GM19238 (cell line): Measurements from ENCODE around the gene HSPA14.
"Not testable (repeated sequence)": the region's sequence is repeated elsewhere in the genome, so short reads cannot be mapped to it uniquely, and the experiment has no call there.

Source experiments
- DNase-seq: peaks from one replicate; pipeline ENCODE4 v3.0.0; 2011; ENCODE audit warnings: low spot score; ENCODE audit not compliant: insufficient read length

HSPA14 gene

DNA sequence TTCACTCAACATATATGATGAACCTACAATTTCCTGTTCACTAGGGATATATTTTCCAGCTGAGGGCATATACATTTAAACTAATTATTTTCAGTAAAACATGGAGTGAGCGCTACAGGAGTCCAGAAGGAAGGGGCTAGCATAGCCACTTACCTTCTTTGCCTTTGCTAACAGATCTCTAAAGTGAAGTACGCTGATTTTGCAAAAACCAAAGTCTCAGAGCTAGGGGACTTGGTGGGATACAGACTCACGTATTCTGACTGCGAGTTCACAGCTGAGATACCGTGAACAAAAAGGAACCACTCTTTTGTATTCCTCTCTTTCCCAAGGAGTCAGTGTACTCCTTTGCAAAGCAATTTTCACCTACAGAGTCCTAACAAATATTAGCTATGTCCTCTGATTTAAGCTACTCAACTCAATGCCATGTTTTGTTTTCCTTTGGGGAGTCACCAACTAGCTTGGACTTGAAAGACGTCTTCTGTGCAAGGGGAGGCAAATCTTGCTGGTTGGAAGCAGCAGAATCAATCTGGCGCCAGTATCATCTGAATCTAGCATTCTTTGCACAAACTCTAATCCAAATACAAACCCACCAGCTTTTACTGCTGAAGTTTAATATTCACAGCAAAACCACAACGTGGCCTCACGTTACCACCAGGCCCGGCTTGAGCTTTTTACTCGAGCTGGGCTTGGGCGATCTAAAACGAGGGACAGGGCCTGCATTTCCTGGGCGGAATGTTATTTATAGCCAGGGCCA, 926 bp upstream of the HSPA14 start:
- DNase-seq: no peak

DNA sequence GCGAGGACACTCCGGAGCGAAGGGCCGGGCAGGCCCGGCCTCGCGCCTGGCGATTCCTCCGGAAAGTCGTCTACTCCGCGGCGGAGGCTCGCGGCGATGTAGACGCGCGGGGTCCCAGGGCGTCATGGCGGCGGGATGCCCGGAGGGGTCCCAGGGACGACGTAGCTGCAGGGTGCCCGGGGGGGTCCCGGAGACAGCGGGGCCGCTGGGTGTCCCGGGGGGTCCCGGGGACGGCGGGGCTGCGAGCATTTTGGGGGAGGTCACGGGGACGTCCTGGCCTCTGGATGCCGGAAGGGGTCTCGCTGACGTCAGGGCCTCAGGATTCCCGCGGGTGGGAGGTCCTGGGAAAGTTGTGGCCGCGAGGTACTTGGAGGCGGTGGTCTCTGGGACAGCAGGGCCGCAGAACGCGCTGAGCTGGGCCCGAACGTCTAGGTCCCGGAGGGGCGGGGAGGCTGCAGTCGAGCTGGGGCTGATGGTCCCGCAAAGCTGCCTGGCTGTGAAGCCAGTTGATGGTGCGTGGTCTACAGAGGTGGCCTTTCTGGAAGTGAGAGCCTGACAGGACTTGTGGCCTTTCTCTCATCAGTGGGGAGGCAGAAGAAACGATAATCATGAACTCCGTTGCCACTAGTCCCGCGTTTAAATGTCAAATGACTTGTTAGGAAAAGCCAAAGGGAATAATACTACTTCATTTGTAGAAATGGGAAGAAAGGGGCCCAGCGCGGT, 637 bp downstream of the HSPA14 start:
- DNase-seq: peak; percentile 22

DNA sequence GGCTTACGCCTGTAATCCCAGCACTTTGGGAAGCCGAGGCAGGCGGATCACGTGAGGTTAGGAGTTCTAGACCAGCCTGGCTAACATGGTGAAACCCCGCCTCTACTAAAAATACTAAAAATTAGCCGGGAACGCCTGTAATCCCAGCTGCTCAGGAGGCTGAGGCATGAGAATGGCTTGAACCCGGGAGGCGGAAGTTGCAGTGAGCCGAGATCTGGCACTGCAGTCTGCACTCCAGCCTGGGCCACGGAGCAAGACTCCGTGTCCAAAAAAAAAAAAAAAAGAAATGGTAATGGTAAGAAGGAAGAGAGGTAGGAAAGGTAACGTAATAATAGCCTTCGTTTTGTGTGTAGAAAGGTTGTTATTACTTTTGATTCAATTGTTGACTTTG, 1.2 kb downstream of the HSPA14 start:
- DNase-seq: no peak

DNA sequence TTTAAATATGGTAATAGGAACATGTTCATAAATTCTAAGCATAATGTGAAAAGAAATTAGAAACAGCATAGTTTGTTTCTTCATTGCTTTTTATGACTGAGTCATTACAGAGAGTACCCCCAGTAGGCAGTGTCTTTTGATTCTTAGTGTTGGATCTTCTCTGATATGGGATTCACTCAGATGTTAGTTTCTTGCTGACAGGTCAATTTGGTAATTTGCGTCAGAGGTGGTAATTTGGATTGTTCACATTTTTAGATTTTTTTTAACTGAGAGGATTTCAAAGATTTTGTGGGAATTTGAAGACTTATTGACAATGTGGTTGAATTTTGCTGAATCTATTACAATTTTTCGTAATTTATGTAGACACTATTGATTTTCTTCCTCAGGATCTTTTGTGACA, 2.1 kb downstream of the HSPA14 start:
- DNase-seq: no peak

DNA sequence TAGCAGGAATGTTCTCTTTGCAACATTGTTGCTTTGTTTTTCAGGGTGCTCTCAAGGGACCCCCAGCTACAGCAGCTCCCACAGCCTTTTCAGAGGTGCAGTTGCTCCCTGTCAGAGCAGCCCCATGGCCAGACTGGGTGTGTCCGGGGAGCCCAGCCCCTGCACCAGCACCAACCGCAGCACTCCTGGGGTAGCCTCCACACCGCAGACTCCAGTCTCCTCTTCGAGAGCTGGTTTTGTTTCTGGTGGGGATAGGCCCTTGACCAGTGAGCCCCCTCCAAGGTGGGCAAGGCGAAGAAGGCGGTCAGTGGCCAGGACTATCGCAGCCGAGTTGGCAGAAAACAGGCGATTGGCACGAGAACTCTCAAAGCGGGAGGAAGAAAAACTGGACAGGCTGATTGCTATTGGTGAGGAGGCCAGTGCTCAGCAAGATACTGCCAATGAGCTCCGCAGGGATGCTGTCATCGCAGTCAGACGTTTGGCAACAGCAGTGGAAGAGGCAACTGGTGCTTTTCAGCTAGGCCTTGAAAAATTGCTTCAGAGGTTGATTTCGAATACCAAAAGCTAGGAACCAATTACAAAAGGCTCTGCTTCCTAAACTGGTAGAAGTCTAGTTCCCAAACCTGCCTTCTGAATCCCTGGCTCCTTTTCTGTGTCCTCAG, 5.4 kb downstream of the HSPA14 start:
- no peak for DNase-seq

DNA sequence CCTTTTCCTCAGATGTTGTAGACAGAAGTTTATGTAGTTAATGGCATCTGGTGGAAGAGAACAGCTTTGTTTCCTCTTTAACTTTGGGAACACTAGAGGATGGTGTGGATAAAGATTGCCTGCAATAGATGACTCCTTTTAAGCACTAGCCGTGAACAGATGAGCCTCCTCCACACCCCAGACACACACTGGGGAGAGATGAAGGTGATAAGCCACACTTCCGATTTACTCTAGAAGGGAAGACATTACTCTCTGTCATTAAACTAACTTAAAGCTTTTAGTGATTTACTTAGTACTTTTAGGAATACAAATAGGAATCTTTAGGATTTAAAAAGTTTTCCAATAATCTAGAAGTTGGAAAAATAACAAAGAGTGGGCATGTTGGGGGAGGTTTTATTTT, 6.8 kb downstream of the HSPA14 start:
- no peak for DNase-seq

DNA sequence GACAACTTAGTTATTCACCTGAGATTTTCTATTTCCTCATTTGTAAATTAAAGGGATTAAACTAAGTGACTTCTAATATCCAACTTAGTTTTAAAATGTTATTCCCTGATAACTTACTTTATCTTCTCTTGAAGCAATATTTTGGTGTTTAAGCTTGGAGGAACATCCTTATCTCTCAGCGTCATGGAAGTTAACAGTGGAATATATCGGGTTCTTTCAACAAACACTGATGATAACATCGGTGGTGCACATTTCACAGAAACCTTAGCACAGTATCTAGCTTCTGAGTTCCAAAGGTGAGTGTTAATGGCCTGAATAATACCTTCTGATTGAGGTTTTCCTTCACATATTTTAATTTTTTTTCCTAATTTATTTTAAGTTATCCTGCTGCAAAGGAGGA, 14.1 kb downstream of the HSPA14 start:
- DNase-seq: no peak

DNA sequence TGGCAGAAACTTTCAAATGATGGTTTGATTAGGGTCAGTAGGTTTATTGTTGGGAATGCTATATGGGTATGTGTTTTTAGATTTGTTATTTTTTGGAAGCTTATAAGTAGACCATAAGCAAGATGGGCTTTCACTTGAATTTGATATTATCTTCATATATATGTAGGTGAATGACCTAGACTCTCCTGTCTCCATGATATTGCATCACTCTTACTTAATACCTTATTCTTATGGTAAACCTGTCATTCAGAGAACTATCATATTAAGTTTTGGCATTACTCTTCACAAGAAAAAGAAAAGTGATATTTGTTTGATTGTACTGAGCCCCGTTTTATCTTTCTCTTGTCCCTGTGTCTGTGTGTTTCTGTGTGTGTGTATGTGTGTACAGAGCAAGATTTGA, 17.3 kb downstream of the HSPA14 start:
- DNase-seq: no peak

DNA sequence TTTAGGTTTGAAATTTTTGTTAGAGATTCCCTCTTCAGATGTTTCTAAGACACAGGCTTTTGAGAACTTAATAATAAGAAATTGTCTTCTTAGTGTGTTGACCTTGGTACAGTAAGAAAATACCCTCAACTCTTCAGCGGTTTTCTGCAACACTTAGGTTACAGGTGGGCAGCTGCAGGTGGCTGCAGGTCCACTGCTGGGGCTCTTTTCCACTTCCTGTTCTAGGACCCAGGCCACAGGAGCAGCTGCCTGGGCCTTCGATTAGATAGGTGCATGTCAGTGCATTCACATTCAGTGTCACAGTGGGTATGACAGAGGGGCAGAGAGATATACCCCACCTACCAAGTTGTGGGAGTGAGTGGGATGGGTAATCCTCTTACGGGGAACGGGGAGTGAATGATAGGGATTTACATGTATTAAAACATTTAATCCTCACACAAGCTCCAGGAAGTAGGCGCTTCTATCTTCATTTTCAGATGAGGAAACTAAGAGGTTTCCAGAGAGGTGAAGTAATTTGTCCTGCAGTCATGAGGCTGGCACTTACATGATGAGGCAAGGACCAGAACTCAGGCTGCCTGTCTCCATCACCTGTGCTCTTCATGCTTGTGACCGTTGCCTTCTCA, 20.3 kb downstream of the HSPA14 start:
- DNase-seq: no peak

DNA sequence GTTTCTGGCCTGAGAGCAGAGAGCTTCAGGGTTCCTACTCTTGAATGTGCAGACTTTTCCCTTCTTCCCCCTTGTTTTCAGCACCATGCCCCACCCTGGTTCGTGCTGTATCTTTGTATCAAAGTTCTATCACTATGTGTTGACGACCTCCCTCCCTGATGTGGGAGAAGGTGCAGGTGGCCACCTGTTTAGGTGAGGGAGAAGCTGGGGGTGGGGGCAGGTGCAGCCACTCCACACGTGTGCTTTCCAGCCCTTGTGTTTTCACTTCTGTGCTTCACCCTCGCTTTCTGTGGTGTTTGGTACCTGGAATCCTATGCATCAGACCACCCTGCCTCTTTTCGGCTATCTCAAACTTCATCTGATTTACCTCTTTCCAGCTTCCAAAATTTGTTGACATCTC, 20.9 kb downstream of the HSPA14 start:
- no peak for DNase-seq

DNA sequence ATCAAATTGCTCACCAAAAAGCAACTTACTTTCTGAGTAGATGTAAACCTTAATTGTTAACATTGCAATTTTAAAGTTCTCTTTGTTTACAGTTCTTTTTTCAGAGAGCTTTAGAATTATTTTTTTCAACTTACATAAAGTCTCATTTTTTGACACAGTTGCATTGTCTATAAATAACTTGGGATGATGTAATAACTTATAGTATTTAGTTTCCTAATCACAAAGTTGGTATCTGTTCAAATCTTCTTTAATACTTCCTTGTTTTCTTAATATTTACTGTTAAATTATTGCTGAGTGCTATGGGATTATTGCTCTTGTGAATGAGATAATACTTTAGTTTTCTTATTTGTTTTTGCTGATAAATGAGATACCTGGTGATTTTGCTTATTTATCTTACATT, 21.7 kb downstream of the HSPA14 start:
- no peak for DNase-seq

DNA sequence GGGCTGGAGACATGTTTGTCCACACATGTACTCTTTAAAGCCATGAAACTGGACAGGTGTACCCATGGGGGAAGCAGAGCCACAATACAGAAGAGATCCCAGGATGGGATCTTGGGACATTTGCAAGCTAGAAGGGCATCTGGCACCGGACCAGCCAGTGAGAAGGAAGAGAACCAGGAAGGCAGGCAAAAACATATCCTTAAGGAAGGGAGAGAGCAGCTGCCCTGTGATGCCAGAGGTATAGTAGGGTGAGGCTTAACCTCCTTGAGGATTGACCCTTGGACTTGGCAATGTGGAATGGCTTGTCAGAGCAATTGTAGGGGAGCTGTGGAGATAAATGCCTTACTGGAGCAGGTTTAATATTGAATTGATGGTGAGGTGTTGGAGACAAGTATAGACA, 22.7 kb downstream of the HSPA14 start:
- DNase-seq: no peak

DNA sequence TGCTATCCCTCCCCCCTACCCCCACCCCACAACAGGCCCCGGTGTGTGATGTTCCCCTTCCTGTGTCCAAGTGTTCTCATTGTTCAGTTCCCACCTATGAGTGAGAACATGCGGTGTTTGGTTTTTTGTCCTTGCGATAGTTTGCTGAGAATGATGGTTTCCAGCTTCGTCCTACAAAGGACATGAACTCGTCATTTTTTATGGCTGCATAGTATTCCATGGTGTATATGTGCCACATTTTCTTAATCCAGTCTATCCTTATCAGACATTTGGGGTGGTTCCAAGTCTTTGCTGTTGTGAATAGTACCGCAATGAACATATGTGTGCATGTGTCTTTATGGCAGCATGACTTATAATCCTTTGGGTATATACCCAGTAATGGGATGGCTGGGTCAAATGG, 26.4 kb downstream of the HSPA14 start:
- not testable (repeated sequence) for DNase-seq

DNA sequence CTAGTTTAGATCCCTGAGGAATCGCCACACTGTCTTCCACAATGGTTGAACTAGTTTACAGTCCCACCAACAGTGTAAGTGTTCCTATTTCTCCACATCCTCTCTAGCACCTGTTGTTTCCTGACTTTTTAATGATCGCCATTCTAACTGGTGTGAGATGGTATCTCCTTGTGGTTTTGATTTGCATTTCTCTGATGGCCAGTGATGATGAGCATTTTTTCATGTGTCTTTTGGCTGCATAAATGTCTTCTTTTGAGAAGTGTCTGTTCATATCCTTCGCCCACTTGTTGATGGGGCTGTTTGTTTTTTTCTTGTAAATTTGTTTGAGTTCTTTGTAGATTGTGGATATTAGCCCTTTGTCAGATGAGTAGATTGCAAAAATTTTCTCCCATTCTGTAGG, 26.8 kb downstream of the HSPA14 start:
- DNase-seq: not testable (repeated sequence)

DNA sequence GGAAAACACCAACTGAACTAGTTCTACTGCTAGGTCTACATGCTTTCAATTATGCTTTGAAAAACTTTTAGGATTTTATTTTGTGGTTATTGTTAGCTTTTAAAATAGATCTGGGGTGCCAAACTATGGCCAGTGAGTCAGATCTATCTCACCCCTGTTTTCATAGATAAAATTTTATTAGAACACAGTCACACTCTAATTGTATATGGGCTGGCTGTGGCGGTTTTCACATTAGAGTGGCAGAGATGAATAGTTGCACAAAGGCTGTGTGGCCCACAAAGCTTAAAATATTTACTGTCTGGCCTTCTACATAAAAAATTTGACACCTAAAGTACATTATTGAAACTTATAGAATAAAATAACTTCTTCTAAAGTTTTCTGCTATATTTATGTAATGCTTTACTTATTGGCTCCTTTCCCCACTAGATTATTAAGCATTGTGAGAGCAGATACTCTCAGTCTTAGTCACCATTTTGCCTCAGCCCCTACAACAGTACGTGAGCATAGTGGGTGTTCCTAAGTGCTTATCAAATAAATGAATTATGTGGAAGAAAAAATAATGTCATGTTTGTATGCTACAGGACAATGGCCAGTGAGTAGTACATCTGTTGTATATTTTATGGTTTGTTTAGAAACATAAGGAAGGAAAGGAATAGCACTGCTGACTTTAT, 35.1 kb downstream of the HSPA14 start:
- DNase-seq: no peak

DNA sequence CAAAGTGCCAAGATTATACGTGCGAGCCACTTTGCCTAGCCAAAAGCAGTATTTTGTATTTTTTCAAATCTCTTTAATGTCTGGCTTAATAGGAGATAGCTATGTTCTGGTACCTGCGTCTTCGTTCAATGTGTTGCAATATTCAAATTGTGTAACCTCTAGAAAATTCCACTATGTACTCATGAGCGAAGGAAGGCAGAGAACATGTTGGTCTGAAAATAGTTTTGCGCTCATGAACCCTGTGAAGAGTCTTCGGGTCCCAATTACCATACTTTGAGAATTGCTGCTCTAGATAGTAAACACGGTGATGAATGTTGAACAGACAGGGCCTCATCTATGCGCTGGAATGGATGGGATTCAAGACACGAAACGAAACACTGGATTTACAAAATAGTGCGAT, 37.8 kb downstream of the HSPA14 start:
- no peak for DNase-seq

DNA sequence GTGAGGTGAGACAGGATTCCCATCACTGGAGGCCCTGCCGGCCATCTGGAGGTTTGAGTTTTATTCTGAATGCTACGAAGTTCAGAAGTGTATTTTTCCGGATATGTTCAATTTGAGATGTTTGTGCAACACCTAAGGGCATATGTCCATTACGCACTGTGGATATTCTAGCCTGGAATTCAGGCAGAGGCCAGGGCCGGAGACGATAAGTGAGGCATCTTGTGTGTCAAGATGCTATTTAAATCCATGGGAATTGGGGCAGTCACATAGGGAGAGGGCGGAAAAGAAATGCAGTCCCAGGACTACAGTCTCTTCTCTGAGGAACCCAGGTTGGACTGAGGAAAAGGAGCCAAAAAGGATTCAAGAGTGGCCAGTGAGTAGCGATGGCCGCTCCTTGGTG, 38.7 kb downstream of the HSPA14 start:
- no peak for DNase-seq

DNA sequence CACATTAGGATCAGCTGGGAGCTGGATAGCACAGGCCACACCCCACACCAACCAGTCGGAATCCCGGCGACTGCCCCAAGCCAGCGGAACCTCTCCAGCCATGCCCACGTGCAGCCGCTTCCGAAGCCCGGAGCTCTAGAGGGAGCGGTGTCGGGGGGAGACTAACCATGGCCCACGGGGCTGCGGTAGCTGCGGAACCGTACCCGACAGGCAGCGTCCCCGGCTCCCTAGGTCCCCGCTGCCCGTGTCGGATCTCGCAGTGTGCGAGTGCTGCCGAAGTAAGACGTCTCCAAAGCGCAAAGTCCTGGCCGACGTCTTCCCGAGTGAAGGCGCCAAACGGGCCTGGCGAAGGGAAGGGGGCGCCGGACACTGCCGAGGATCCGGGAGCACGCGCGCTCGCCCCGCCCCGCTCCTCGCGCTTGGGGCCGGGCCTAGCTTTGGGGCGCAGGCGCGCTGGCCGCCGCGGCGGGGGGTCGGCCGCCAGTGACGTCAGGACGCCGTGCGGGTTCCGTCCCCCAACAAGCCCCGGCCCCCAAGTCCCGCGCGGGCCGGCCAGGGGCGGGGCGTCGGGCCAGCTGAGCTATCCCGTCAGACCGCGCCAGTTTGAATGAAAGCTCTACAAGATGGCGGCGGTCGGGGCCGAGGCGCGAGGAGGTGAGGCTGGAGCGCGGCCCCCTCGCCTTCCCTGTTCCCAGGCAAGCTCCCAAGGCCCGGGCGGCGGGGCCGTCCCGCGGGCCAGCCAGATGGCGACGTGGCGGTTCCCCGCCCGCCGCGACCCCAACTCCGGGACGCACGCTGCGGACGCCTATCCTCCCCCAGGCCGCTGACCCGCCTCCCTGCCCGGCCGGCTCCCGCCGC, 40.4 kb downstream of the HSPA14 start, which contains the start of gene SUV39H2:
Gene SUV39H2, plus strand, starts transcription at position 601 of the 858 bp plus-strand sequence. Its CDS starts 23 bp downstream, at position 624.
- DNase-seq: peak; percentile 98

DNA sequence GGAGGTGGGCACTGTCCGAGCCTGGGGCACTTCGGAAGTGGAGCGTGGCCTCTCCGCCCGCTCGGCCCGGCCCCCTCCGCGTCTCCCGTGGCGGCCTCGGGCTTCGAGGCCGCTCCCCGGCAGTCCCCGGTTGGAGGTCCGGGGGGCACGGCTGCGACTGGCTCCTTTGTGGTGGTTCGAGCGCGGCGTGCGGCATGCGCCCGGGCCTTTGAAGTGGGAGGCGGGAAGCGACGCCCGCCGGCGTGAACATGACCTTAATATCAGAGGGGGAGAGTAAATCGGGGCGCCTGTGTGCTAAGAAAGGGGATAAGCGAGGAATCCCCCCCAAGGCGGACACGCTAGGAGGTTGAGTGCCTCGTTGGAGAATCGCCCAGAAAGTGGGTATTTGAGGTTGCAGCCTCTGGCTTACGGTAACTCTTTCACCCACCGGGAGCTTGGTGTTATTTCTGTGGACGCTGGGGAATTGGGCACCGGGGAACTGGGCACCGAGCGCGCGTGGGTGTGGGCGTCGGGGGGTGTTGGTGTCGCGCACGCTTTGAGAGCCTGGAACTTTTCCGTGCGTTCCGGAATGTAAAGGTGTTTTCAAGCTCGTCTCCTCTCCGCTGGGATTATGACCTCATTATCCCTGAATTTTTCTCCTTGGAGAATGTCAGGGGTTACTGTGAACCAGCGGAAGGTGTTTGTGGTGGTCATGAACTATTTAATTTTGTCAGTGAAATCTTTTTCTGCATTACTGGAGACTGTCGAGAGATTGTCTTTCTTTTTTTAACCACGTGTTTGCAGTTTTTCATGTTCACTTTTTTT, 41.2 kb downstream of the HSPA14 start:
- DNase-seq: peak; percentile 30

DNA sequence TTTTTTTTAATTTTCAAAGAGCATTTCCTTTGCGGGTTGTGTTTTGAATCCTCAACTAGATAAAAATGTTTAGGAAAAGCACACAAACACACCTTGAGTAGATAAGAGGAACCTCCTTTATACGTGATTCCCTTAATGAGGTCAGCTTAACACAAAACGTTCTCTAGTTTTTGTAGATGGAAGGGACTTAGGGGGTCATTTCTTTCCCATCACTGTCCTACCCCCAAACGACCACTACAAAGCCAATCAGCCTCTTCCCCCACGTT, 41.8 kb downstream of the HSPA14 start:
- DNase-seq: no peak
